ENCODE results near the gene ULBP2. TPM values are rescaled to one million over a fixed set of nuclear protein-coding genes. Genes with fewer than 3 reads are reported as not detected.

ULBP2 gene
- polyA plus RNA-seq, 2 of the 4 experiments (the other 2 are of a cell fraction) = 2.7 to 4.5 TPM

GRCh38 chr6:149964308-149965193 lies 22.7 kb downstream of the ULBP2 start:
- FAIRE-seq (no peak), ATAC-seq (no peak), DNase-seq (ENCODE audit: low read depth in 1 of 2, low spot score in 1 of 2) (no peak)
- peak overlapping the region; percentile 78 to 91 for H3K27ac ChIP-seq
- 93% methylated on average over 90 of the region's 103 CpGs for WGBS (ENCODE audit: missing lambda C conversion rate)
- peaks cover 8% of the 10 kb centered on the region for H3K4me1 ChIP-seq
- no peaks in the 10 kb centered on the region for H3K9me3 ChIP-seq
- H3K4me3 ChIP-seq = peak overlapping the region; percentile 47
- ChIA-PET CTCF (interaction anchor here (0.5 kb wide), 1 partner anchor 291 kb away, joined by 3 read pairs; no protein-coding TSS in a partner anchor), POLR2A (interaction anchor here (1.1 kb wide), 1 partner anchor 40 kb away, joined by 4 read pairs; no protein-coding TSS in a partner anchor)
- TF ChIP-seq NR3C1 (IDR thresholded peaks at IDR 0.05) (no peak), ZSCAN20 (CRISPR knock-in tag; IDR thresholded peaks at IDR 0.05) (no peak), CBX2 (IDR thresholded peaks at IDR 0.05; ENCODE audit: borderline replicate concordance, low read depth) (no peak), MAZ (IDR thresholded peaks at IDR 0.05; ENCODE audit: borderline replicate concordance, low read depth, low read length) (no peak), HOXB13 (CRISPR knock-in tag; IDR thresholded peaks at IDR 0.05; ENCODE audit: low read depth) (no peak), TFCP2L1 (CRISPR knock-in tag; IDR thresholded peaks at IDR 0.05) (no peak), RCOR1 (IDR thresholded peaks at IDR 0.05; ENCODE audit: low read depth, low read length) (no peak), ESRRA (IDR thresholded peaks at IDR 0.05; ENCODE audit: borderline replicate concordance, low read length) (no peak), TP53 (CRISPR knock-in tag; IDR thresholded peaks at IDR 0.05) (no peak), ATOH8 (CRISPR knock-in tag; IDR thresholded peaks at IDR 0.05; ENCODE audit: low read depth) (no peak), SMC3 (IDR thresholded peaks at IDR 0.05) (no peak), RAD21 (conservative IDR thresholded peaks at IDR 0.05 in 1 of 2, IDR thresholded peaks at IDR 0.05 in 1 of 2) (no peak), MYC (IDR thresholded peaks at IDR 0.05; ENCODE audit: borderline replicate concordance, low read length) (no peak), KDM1A (IDR thresholded peaks at IDR 0.05; ENCODE audit: low read depth) (no peak), NPAS2 (CRISPR knock-in tag; IDR thresholded peaks at IDR 0.05; ENCODE audit: borderline replicate concordance) (no peak)
- TF ChIP-seq, protein P1, sequence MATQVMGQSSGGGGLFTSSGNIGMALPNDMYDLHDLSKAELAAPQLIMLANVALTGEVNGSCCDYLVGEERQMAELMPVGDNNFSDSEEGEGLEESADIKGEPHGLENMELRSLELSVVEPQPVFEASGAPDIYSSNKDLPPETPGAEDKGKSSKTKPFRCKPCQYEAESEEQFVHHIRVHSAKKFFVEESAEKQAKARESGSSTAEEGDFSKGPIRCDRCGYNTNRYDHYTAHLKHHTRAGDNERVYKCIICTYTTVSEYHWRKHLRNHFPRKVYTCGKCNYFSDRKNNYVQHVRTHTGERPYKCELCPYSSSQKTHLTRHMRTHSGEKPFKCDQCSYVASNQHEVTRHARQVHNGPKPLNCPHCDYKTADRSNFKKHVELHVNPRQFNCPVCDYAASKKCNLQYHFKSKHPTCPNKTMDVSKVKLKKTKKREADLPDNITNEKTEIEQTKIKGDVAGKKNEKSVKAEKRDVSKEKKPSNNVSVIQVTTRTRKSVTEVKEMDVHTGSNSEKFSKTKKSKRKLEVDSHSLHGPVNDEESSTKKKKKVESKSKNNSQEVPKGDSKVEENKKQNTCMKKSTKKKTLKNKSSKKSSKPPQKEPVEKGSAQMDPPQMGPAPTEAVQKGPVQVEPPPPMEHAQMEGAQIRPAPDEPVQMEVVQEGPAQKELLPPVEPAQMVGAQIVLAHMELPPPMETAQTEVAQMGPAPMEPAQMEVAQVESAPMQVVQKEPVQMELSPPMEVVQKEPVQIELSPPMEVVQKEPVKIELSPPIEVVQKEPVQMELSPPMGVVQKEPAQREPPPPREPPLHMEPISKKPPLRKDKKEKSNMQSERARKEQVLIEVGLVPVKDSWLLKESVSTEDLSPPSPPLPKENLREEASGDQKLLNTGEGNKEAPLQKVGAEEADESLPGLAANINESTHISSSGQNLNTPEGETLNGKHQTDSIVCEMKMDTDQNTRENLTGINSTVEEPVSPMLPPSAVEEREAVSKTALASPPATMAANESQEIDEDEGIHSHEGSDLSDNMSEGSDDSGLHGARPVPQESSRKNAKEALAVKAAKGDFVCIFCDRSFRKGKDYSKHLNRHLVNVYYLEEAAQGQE (IDR thresholded peaks at IDR 0.05) = no peak
- TF ChIP-seq, protein P2, sequence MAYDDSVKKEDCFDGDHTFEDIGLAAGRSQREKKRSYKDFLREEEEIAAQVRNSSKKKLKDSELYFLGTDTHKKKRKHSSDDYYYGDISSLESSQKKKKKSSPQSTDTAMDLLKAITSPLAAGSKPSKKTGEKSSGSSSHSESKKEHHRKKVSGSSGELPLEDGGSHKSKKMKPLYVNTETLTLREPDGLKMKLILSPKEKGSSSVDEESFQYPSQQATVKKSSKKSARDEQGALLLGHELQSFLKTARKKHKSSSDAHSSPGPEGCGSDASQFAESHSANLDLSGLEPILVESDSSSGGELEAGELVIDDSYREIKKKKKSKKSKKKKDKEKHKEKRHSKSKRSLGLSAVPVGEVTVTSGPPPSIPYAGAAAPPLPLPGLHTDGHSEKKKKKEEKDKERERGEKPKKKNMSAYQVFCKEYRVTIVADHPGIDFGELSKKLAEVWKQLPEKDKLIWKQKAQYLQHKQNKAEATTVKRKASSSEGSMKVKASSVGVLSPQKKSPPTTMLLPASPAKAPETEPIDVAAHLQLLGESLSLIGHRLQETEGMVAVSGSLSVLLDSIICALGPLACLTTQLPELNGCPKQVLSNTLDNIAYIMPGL (CRISPR knock-in tag; IDR thresholded peaks at IDR 0.05; ENCODE audit: borderline replicate concordance) = no peak
- TF ChIP-seq, protein P3, sequence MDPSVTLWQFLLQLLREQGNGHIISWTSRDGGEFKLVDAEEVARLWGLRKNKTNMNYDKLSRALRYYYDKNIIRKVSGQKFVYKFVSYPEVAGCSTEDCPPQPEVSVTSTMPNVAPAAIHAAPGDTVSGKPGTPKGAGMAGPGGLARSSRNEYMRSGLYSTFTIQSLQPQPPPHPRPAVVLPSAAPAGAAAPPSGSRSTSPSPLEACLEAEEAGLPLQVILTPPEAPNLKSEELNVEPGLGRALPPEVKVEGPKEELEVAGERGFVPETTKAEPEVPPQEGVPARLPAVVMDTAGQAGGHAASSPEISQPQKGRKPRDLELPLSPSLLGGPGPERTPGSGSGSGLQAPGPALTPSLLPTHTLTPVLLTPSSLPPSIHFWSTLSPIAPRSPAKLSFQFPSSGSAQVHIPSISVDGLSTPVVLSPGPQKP (IDR thresholded peaks at IDR 0.05; ENCODE audit: low read depth, low read length) = no peak
- peak overlapping the region; percentile 93 for H3K4me2 ChIP-seq
